ENCODE results near the gene OSBPL1A. TPM values are rescaled to one million over a fixed set of nuclear protein-coding genes. Genes with fewer than 3 reads are reported as not detected.
A peak's percentile ranks its signal among the peaks of the same experiment; 100 is the strongest.

Gene OSBPL1A
- total RNA-seq, 2 donors from 2014 or later, result 2.0 TPM; not detected in 1

- H3K4me1 Mint-ChIP-seq (ENCODE audit: low read depth in 2 of 2), result peaks cover 8 to 11% of the 10 kb centered on the region in 2 donors
- ATAC-seq (no peak), DNase-seq (ENCODE audit: low spot score) (no peak)
- H3K27ac Mint-ChIP-seq, result no peak overlapping the region
- H3K36me3 Mint-ChIP-seq, result peaks cover 5% of the 10 kb centered on the region
- H3K27me3 Mint-ChIP-seq, result peaks cover 37 to 38% of the 10 kb centered on the region in 2 donors
- no peak overlapping the region for H3K4me3 Mint-ChIP-seq
- H3K9me3 Mint-ChIP-seq, result no peaks in the 10 kb centered on the region
These were observed 255.2 kb downstream of the OSBPL1A start for GRCh38 chr18:24142376-24142775.

- Mint-ChIP-seq H3K27me3 (peaks cover 27 to 29% of the 10 kb centered on the region in 2 donors), H3K27ac (no peak overlapping the region), H3K4me1 (ENCODE audit: low read depth in 2 of 2) (peaks cover 11 to 16% of the 10 kb centered on the region in 2 donors), H3K36me3 (peaks cover 5% of the 10 kb centered on the region), H3K9me3 (no peaks in the 10 kb centered on the region), H3K4me3 (no peak overlapping the region)
- ATAC-seq (no peak), DNase-seq (ENCODE audit: low spot score) (no peak)
These were observed 256.9 kb downstream of the OSBPL1A start for GRCh38 chr18:24140697-24141096.

GRCh38 chr18:24138789-24139616, 258.6 kb downstream of the OSBPL1A start, which contains the start of gene CABYR:
CABYR (plus strand) TSS chr18:24139062; CDS start chr18:24143115, 4,053 bp downstream.
- no peaks in the 10 kb centered on the region for H3K9me3 Mint-ChIP-seq
- DNase-seq (ENCODE audit: low spot score), result peak; percentile 71
- peak within 1 kb of the TSS; percentile 67 for H3K4me3 Mint-ChIP-seq
- peaks cover 11 to 16% of the 10 kb centered on the region in 2 donors for H3K4me1 Mint-ChIP-seq (ENCODE audit: low read depth in 2 of 2)
- peak within 1 kb of the TSS in 1 of 2 donors; percentile 18 for H3K27ac Mint-ChIP-seq
- peak; percentile 89 to 91 for ATAC-seq
- peaks cover 5% of the 10 kb centered on the region for H3K36me3 Mint-ChIP-seq
- peaks cover 17% of the 10 kb centered on the region in 2 donors for H3K27me3 Mint-ChIP-seq

GRCh38 chr18:24138409-24138788, 259.2 kb downstream of the OSBPL1A start:
- peaks cover 11 to 16% of the 10 kb centered on the region in 2 donors for H3K4me1 Mint-ChIP-seq (ENCODE audit: low read depth in 2 of 2)
- DNase-seq (ENCODE audit: low spot score), result no peak
- no peaks in the 10 kb centered on the region for H3K9me3 Mint-ChIP-seq
- peaks cover 5% of the 10 kb centered on the region for H3K36me3 Mint-ChIP-seq
- H3K4me3 Mint-ChIP-seq, result peak overlapping the region; percentile 67
- H3K27ac Mint-ChIP-seq, result peak overlapping the region in 1 of 2 donors; percentile 18
- ATAC-seq, result no peak
- H3K27me3 Mint-ChIP-seq, result peaks cover 15 to 16% of the 10 kb centered on the region in 2 donors

GRCh38 chr18:24136967-24137373, 260.7 kb downstream of the OSBPL1A start:
- H3K4me3 Mint-ChIP-seq, result no peak overlapping the region
- H3K36me3 Mint-ChIP-seq, result peaks cover 5% of the 10 kb centered on the region
- H3K27me3 Mint-ChIP-seq, result peaks cover 13 to 15% of the 10 kb centered on the region in 2 donors
- DNase-seq (ENCODE audit: low spot score), result no peak
- peaks cover 11 to 16% of the 10 kb centered on the region in 2 donors for H3K4me1 Mint-ChIP-seq (ENCODE audit: low read depth in 2 of 2)
- ATAC-seq, result no peak
- no peaks in the 10 kb centered on the region for H3K9me3 Mint-ChIP-seq
- no peak overlapping the region for H3K27ac Mint-ChIP-seq

GRCh38 chr18:24130494-24130893, 267.1 kb downstream of the OSBPL1A start:
- H3K9me3 Mint-ChIP-seq, result no peaks in the 10 kb centered on the region
- H3K27me3 Mint-ChIP-seq, result no peaks in the 10 kb centered on the region
- no peaks in the 10 kb centered on the region for H3K4me1 Mint-ChIP-seq (ENCODE audit: low read depth in 2 of 2)
- DNase-seq (ENCODE audit: low spot score) (no peak), ATAC-seq (no peak)
- peaks cover 11% of the 10 kb centered on the region for H3K36me3 Mint-ChIP-seq
- H3K27ac Mint-ChIP-seq, result no peak overlapping the region
- no peak overlapping the region for H3K4me3 Mint-ChIP-seq

- ATAC-seq (no peak), DNase-seq (ENCODE audit: low spot score) (no peak)
- Mint-ChIP-seq H3K27me3 (no peaks in the 10 kb centered on the region), H3K27ac (no peak overlapping the region), H3K9me3 (no peaks in the 10 kb centered on the region), H3K4me3 (no peak overlapping the region), H3K36me3 (peaks cover 19% of the 10 kb centered on the region), H3K4me1 (ENCODE audit: low read depth in 2 of 2) (no peaks in the 10 kb centered on the region)
These were observed 268.9 kb downstream of the OSBPL1A start for GRCh38 chr18:24128700-24129099.

- H3K27ac Mint-ChIP-seq, result peak overlapping the region in 1 of 2 donors; percentile 4
- no peak for ATAC-seq
- DNase-seq (ENCODE audit: low spot score), result no peak
- H3K4me3 Mint-ChIP-seq, result no peak overlapping the region
- no peaks in the 10 kb centered on the region for H3K4me1 Mint-ChIP-seq (ENCODE audit: low read depth in 2 of 2)
- H3K27me3 Mint-ChIP-seq, result no peaks in the 10 kb centered on the region
- no peaks in the 10 kb centered on the region for H3K9me3 Mint-ChIP-seq
- H3K36me3 Mint-ChIP-seq, result peaks cover 19% of the 10 kb centered on the region
These were observed 269.9 kb downstream of the OSBPL1A start for GRCh38 chr18:24127735-24128134.

GRCh38 chr18:24126155-24126961, 271.3 kb downstream of the OSBPL1A start:
- no peak overlapping the region for H3K4me3 Mint-ChIP-seq
- H3K9me3 Mint-ChIP-seq, result no peaks in the 10 kb centered on the region
- peaks cover 19% of the 10 kb centered on the region for H3K36me3 Mint-ChIP-seq
- H3K27me3 Mint-ChIP-seq, result no peaks in the 10 kb centered on the region
- no peak for DNase-seq (ENCODE audit: low spot score)
- no peak for ATAC-seq
- no peak overlapping the region for H3K27ac Mint-ChIP-seq
- no peaks in the 10 kb centered on the region for H3K4me1 Mint-ChIP-seq (ENCODE audit: low read depth in 2 of 2)

GRCh38 chr18:24121625-24122024, 276.0 kb downstream of the OSBPL1A start:
- Mint-ChIP-seq H3K27me3 (no peaks in the 10 kb centered on the region), H3K36me3 (peaks cover 9% of the 10 kb centered on the region), H3K4me3 (no peak overlapping the region), H3K4me1 (ENCODE audit: low read depth in 2 of 2) (peaks cover 6 to 8% of the 10 kb centered on the region in 2 donors), H3K27ac (no peak overlapping the region), H3K9me3 (no peaks in the 10 kb centered on the region)
- ATAC-seq (no peak), DNase-seq (ENCODE audit: low spot score) (no peak)

- H3K36me3 Mint-ChIP-seq, result peaks cover 9% of the 10 kb centered on the region
These were observed 276.9 kb downstream of the OSBPL1A start for GRCh38 chr18:24120676-24121075.

GRCh38 chr18:24118750-24119577, 278.7 kb downstream of the OSBPL1A start:
- Mint-ChIP-seq H3K27ac (no peak overlapping the region), H3K4me3 (no peak overlapping the region), H3K9me3 (no peaks in the 10 kb centered on the region), H3K4me1 (ENCODE audit: low read depth in 2 of 2) (peaks cover 28 to 29% of the 10 kb centered on the region in 2 donors), H3K36me3 (peaks cover 2% of the 10 kb centered on the region), H3K27me3 (no peaks in the 10 kb centered on the region)
- ATAC-seq (peak; percentile 67 to 72), DNase-seq (ENCODE audit: low spot score) (no peak)

More at GRCh38 chr18:24120676-24121075, 276.9 kb downstream of the OSBPL1A start:
- Mint-ChIP-seq H3K4me1 (ENCODE audit: low read depth in 2 of 2) (peaks cover 12 to 13% of the 10 kb centered on the region in 2 donors), H3K27me3 (no peaks in the 10 kb centered on the region), H3K27ac (no peak overlapping the region), H3K4me3 (no peak overlapping the region), H3K9me3 (no peaks in the 10 kb centered on the region)
- DNase-seq (ENCODE audit: low spot score) (no peak), ATAC-seq (no peak)

GRCh38 chr18:24115628-24116027, 282.0 kb downstream of the OSBPL1A start:
- H3K4me3 Mint-ChIP-seq, result peak overlapping the region; percentile 55
- H3K27me3 Mint-ChIP-seq, result no peaks in the 10 kb centered on the region
- peaks cover 41 to 48% of the 10 kb centered on the region in 2 donors for H3K4me1 Mint-ChIP-seq (ENCODE audit: low read depth in 2 of 2)
- DNase-seq (ENCODE audit: low spot score), result no peak
- ATAC-seq, result peak in 1 of 2 donors; percentile 25
- H3K9me3 Mint-ChIP-seq, result no peaks in the 10 kb centered on the region
- no peaks in the 10 kb centered on the region for H3K36me3 Mint-ChIP-seq
- H3K27ac Mint-ChIP-seq, result peak overlapping the region; percentile 65 to 90
